Fibroblast of skin of back (primary cell): Measurements from ENCODE around the gene RHOT1.
"Not testable (repeated sequence)": the region's sequence is repeated elsewhere in the genome, so short reads cannot be mapped to it uniquely, and the experiment has no call there.

Source experiments
- DNase-seq: peaks from one replicate; pipeline ENCODE4 v3.0.0-alpha.2; 2013

Gene RHOT1

DNA sequence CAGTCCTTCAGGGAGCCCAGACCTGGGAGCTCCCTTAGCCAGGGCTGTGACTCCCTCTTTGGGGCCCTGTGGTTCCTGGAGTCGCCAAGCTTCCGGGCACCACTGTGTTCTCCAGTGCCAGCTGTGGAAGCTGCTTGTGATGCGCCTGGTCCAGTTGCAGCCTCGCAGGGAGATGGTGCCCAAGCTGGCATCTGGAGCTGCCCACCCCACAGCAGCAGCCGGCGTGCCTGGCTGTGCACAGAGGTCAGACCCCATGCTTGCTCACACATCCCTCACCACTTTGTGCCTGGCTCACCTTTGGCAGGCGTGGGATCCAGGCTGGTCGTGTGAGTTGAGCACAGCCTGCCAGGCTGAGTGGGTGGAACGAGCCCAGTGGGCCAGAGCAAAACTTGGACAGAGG, 18.2 kb downstream of the RHOT1 start:
- DNase-seq: no peak

- no peak for DNase-seq
Measured at GRCh38 chr17:32161029-32161428, 18.7 kb downstream of the RHOT1 start.

- peak; percentile 96 for DNase-seq
Measured at GRCh38 chr17:32161506-32162365, 19.4 kb downstream of the RHOT1 start.

DNA sequence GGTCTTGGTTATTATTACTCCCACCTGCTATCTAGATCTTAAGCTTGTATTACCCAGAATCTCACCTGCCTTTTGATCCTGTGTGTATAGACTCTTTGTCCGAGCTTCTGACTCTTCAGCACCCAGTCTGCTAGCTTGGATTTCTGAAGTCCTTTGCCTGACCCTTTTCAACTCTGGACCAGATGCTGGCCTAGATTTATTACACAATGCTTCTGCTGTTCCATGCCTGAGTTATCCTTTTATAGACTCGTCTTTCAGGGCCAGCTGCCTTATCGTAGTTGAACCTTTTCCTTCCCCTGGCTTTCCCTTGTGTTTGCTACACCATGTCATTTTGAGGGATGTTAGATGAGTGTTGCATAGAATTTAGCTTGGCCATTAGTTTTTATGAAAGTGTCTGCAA, 32.6 kb downstream of the RHOT1 start:
- DNase-seq: no peak

- not testable (repeated sequence) for DNase-seq
Measured at GRCh38 chr17:32178679-32179078, 36.4 kb downstream of the RHOT1 start.

- DNase-seq: not testable (repeated sequence)
Measured at GRCh38 chr17:32179103-32179502, 36.8 kb downstream of the RHOT1 start.

GRCh38 chr17:32179526-32179925, 37.2 kb downstream of the RHOT1 start:
- not testable (repeated sequence) for DNase-seq

DNA sequence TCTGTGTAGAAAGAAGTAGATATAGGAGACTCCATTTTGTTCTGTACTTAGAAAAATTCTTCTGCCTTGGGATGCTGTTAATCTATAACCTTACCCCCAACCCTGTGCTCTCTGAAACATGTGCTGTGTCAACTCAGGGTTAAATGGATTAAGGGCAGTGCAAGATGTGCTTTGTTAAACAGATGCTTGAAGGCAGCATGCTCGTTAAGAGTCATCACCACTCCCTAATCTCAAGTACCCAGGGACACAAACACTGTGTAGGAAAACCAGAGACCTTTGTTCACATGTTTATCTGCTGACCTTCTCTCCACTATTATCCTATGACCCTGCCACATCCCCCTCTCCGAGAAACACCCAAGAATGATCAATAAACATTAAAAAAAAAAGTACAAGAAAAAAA, 38.0 kb downstream of the RHOT1 start:
- DNase-seq: not testable (repeated sequence)

GRCh38 chr17:32185875-32186274, 43.6 kb downstream of the RHOT1 start:
- peak; percentile 27 for DNase-seq

- DNase-seq: no peak
Measured at GRCh38 chr17:32187271-32187670, 45.0 kb downstream of the RHOT1 start.

DNA sequence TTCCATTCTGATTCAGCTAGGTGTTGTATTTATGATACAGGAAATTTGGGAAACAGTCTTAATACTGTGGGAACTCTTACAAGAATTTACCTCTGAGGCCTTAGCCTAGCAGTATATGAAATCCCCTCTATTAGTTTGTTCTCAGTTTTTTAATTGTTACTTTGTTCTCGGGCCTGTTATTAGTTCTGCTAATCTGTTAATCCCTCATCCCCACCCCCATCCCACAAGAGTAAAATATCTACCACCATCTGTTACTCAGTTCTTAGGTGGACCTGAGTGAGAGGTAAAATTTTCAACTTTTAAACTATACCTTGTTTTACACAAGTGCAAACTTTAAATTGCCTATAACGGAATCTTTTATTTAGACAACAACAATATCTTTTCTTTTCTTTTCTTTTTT, 47.0 kb downstream of the RHOT1 start:
- DNase-seq: no peak

DNA sequence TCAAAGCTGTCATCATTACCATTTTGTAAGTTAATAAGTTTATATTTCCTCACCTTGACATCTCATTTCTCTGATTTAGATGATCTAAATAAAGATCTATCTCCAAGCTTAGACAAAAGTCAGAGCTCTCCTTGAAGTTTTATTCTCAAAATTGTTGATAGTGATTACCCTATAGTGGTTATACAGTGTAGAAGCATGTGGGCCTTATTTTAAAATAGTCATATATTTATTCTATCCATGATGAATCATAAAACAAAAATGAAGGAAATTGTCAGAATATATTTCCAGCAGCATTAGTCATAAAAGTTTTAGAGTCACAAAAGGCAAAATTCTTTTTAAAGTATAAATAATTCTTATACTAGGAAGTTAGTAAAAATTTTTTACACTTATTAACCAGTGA, 49.0 kb downstream of the RHOT1 start:
- peak; percentile 80 for DNase-seq

DNA sequence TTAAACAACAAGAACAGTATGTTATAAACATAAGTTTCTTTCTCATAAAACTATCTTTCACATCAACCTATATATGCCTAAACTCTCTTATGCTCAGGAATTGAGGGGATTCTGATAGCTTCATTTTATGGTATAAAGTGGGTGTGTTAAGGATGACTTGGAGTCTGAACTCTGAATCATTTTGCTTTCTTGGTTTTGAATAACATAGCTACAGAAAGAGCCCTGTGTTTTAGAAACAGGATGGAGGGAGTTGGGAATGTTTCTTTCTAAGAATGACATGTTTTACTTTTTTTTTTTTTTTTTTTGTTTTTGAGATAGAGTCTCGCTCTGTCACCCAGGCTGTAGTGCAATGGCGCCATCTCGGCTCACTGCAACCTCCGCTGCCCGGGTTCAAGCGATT, 50.1 kb downstream of the RHOT1 start:
- peak; percentile 82 for DNase-seq

- DNase-seq: no peak
Measured at GRCh38 chr17:32197987-32198386, 55.7 kb downstream of the RHOT1 start.

GRCh38 chr17:32206861-32207260, 64.6 kb downstream of the RHOT1 start:
- peak; percentile 70 for DNase-seq

DNA sequence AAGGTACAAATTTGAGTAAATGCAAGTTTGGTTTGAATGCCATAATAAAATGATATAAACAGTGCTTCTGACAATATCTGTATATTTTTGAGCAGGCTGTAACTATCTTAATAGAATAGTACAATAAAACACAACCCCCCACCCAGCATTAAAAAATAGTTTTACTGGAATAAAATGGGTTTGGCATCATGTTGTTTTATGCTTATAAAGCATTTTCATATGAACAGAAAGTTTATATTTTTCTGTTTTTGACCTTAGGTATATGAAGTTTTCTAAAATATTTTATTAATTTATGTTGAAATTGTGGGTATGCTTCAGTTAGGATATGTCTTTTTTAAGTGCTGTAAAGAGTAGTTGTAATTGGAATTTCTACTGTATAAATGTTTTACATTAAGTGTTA, 66.1 kb downstream of the RHOT1 start:
- no peak for DNase-seq

DNA sequence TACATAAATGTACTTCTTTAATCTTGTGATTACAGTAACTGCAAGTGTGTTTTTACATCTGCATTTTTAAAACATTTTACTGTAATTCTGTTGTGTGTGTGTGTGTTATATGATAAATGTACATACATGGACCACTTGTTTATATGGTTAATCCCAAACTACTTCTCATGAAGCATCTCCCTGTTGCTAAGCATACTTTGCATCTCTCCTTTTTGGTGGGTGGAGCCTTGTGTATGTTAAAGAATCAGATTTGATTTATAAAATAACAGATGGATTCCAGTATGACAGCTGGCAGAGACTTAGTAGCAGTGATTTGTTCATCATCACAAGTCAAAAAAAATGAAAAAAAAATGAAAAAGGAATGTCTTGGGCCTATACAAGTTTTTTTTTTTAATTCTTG, 67.3 kb downstream of the RHOT1 start:
- no peak for DNase-seq

DNA sequence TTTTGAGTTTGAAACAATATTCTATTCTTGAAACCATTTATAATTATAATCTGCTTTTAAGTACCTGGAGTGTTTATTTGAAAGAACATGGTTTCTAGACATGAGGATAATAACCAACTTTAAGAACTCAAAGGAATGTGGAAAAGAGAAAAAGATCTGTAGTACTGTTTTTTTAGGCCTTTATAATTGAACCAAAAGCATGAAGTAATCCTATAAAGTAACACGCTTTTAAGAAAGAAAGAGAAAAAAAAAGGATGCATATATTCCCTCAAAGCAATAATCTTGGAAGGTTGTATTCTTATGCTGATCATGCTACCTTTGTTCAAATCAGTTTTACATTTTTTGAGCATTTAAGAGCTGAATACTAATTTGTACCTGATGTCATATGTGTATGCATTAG, 69.4 kb downstream of the RHOT1 start:
- no peak for DNase-seq

DNA sequence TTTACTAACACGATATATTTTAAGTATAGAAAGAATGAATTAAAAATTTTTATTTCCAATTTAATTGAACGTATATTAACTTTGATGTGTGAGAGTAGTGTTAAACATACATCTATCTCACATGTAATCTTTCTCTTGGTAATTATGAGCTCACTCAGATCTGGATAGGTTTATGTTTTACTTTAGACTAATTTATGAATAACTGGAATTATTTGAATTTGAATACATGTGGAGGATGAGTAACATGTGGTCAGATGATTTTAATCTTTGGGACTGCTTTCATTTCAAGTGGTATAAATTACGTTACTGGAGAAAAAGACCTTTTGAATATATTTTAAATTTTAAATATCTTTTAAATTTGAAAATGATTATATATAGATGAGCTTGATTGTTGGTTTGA, 73.4 kb downstream of the RHOT1 start:
- DNase-seq: no peak

DNA sequence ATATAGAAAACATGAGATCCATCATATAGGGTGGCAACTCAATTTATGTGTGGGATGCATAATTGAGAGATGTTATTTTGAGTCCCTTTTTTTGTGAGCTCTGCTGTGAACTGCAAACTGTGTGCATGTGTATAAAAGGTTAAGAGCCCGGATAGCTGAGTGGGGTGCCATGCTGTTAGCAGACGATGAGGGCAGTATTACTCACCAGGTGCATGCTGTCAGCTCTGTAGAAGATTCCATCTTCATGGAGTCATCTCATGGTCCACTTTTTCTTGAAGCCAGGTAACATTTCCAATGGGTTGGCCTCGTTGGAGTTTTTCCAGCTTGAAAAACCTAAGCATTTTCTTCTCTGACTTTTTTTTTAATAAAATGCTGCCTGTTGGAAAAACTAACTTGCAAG, 80.3 kb downstream of the RHOT1 start:
- DNase-seq: no peak

DNA sequence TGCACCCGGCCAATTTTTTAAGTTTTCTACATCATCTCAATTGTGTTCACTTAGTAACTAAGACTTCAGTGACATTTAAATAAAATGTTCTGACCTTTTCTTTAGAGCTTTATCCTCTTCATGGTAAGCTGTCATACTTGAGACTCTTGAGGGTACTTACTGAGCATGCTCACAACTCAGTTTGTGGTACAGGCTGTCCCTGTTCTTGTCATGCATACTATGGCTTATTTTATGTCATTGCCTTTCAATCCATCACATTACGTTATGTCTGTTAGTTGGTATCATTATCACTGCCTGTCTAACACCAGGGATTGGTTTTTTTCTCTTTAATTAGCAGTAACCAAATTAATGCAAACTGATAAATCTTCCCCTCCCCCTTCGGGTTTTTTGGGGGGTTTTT, 81.4 kb downstream of the RHOT1 start:
- no peak for DNase-seq

DNA sequence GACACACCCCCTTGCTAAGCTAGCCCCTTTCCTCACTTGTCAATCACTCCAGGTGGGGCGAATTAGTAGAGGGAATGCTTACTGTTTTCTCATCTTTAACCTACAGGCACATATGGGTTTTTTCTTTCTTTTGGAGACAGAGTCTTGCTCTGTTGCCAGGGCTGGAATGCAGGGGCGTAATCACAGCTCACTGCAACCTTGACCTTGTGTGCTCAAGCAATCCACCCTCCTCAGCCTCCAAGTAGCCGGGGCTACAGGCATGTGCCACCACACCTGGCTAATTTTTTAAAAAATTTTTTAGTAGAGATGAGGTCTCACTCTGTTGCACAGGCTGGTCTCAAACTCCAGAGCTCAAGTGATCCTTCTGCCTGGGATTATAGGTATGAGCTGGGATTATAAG, 84.6 kb downstream of the RHOT1 start:
- no peak for DNase-seq

- no peak for DNase-seq
Measured at GRCh38 chr17:32227910-32228309, 85.6 kb downstream of the RHOT1 start.

GRCh38 chr17:32235588-32235987, 93.3 kb downstream of the RHOT1 start:
- no peak for DNase-seq

DNA sequence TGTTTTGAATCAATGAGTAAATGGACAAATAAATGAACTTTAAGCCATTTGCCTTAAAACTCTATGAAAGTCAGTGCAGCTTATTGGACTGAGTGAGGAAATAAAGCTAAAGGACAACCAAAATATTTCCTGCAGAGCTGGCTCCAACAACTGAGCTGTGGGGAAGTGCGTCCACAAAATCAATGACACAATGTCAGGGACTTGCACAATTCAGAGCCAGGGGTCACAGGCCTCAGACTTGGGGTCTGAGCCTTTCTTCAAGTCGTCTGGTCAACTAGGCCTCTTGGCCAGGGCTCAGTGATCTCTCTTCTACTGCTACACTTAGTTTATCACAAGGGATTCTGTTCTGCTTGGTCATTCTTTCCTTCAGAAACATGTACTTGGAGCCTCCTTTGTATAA, 97.2 kb downstream of the RHOT1 start:
- no peak for DNase-seq
